ENCODE results near the gene SNX14. TPM values are rescaled to one million over a fixed set of nuclear protein-coding genes. Genes with fewer than 3 reads are reported as not detected.
A peak's percentile ranks its signal among the peaks of the same experiment; 100 is the strongest.

SNX14 gene
- total RNA-seq, 1 experiment from 2014 or later = 119 TPM

DNA sequence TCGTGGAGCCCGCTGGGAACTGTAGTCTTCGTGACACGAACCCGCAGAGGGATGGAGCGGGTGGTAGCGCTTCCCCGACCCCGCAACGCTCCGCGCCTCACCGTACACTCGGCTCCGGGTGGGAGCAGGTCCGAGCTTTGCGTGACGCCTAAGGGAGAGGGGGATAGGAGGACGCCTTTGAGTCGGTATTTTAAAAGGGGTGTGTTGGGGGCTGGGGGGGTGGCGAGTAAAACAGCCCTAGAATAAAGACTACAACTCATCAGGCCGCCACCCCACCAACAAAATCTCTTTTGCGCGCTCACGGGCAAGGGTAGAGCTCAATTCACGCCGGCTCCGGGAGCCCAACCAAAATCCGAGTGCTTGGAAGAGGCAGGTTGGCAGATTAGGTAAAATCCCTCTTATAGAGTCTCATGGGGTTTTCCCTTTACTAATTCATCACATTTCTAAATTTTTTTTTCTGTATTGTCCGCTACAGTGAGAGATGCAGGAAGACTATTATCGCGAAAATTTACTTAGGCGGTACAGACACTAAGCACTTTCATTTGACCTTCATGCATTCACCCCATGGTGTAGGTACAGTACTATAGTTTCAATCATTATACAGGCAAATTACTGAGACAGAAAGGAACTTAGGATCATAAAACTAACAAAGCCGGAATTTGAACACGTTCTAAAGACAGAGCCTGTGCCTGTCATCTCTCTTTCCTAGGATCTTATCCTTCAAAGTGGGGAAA, 706 bp upstream of the SNX14 start:
- intact Hi-C loops (cut with micrococcal nuclease; ENCODE audit: unreplicated experiment) = no loop called here
- peak overlapping the region; percentile 90 to 97 for H3K4me3 ChIP-seq (ENCODE audit: low read depth in 2 of 2, low read length in 2 of 2)
- CTCF ChIA-PET = no interaction called here
- H3K4me1 ChIP-seq (ENCODE audit: control insufficient read depth, insufficient read depth, low read length) = peaks cover 39% of the 10 kb centered on the region; the same call in 1 of the 2 replicates
- in situ Hi-C loops (cut with HindIII; ENCODE audit: low pct_unique_long_range_greater_than_20kb, low sequenced_read_pairs) = no loop called here
- BruUV-seq (replicated peaks) = TSS peak; percentile 97
- peak; percentile 69; the same call in 1 of the 2 replicates for TF ChIP-seq TCF7L2 (IDR thresholded peaks at IDR 0.05; ENCODE audit: low read depth, low read length)
- TF ChIP-seq CTCF (IDR thresholded peaks at IDR 0.05) = no peak
- peak overlapping the region; percentile 97 for H3K27ac ChIP-seq (ENCODE audit: low read length)
- peak; percentile 38 for ATAC-seq
- H3K36me3 ChIP-seq (ENCODE audit: control insufficient read depth, insufficient read depth, low read length) = no peaks in the 10 kb centered on the region; the same call in 1 of the 2 replicates
- POLR2A ChIA-PET = interaction anchor here (0.7 to 1.0 kb wide), 2 partner anchors 8 to 49 kb away, joined by 3 to 7 read pairs; no protein-coding TSS in a partner anchor
- H3K9me3 ChIP-seq (ENCODE audit: control insufficient read depth, insufficient read depth, low read depth, low read length) = no peaks in the 10 kb centered on the region
- no peak for DNase-seq (ENCODE audit: low read depth, low spot score)
- H3K27me3 ChIP-seq (ENCODE audit: control insufficient read depth, insufficient read depth, low read length) = no peaks in the 10 kb centered on the region

DNA sequence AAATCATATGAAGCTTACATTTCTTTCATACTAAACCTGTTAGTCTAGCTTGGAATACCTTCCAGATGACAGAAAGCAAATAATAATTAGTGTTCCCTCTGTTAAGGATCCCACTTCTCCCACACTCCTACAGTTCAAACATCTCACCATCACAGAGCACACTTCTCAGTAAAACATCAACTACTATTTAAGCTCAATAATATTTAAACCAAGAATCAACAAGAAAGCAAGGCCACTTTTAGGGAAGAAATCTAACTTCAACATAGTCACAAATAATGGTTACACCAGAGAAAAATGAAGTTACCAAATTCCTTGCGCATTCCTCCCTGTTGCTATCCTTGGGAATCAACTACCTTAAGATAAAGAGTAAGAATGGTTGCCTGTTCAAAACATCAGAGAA, 1.6 kb downstream of the SNX14 start:
- no TSS peak for BruUV-seq (replicated peaks)
- Histone ChIP-seq H3K9me3 (ENCODE audit: control insufficient read depth, insufficient read depth, low read depth, low read length) (no peaks in the 10 kb centered on the region), H3K4me1 (ENCODE audit: control insufficient read depth, insufficient read depth, low read length) (peaks cover 33% of the 10 kb centered on the region; the same call in 1 of the 2 replicates), H3K27me3 (ENCODE audit: control insufficient read depth, insufficient read depth, low read length) (no peaks in the 10 kb centered on the region), H3K27ac (ENCODE audit: low read length) (peak overlapping the region; percentile 97), H3K36me3 (ENCODE audit: control insufficient read depth, insufficient read depth, low read length) (no peaks in the 10 kb centered on the region; the same call in 1 of the 2 replicates), H3K4me3 (ENCODE audit: low read depth in 2 of 2, low read length in 2 of 2) (peak overlapping the region; percentile 90 to 97)
- TF ChIP-seq REST (IDR thresholded peaks at IDR 0.05; ENCODE audit: insufficient read depth in 1 of 2, low read depth in 2 of 2, low read length in 1 of 2) (no peak), TCF7L2 (IDR thresholded peaks at IDR 0.05; ENCODE audit: low read depth, low read length) (no peak), SIN3A (IDR thresholded peaks at IDR 0.05; ENCODE audit: borderline replicate concordance, insufficient read depth, low read depth, low read length) (no peak), POLR2AphosphoS5 (IDR thresholded peaks at IDR 0.05; ENCODE audit: low read depth, low read length) (no peak), CTCF (IDR thresholded peaks at IDR 0.05) (no peak)
- no peak for ATAC-seq
- intact Hi-C loops (cut with micrococcal nuclease; ENCODE audit: unreplicated experiment) (no loop called here), in situ Hi-C loops (cut with HindIII; ENCODE audit: low pct_unique_long_range_greater_than_20kb, low sequenced_read_pairs) (no loop called here)
- ChIA-PET POLR2A (no interaction called here), CTCF (no interaction called here)
- no peak for DNase-seq (ENCODE audit: low read depth, low spot score)

All from Panc1 (cell line).